ENCODE measurements around the gene STRAP.

The STRAP gene

DNA sequence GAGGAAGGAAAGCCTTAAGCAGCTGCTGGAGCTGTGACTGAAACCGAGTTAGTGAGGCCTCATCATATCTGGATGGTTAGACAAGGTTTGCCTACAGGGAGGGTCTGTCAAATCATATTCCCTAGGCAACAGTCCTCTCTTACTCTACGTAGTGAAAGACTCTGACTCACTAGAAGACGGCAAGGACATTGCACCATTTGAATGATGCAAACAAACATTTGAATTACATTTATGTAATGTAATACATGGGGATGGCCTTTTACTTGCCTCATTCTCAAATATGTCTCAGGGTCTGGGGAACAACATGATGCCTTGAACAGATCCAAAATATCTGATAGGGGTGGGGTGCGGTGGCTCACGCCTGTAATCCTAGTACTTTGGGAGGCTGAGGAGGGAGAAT, 29.8 kb upstream of the STRAP start:
- Histone ChIP-seq H3K27me3 (ENCODE audit: insufficient read depth, poor library complexity, severe bottlenecking) (no peaks in the 10 kb centered on the region), H3K27ac (replicated peaks) (no peak overlapping the region), H3K4me3 (replicated peaks; ENCODE audit: insufficient read depth, low read length) (no peak overlapping the region)
- no peak for DNase-seq (ENCODE audit: low read depth in 1 of 2, low spot score in 1 of 2)
- TF ChIP-seq POLR2AphosphoS5 (IDR thresholded peaks at IDR 0.05; ENCODE audit: low read depth) = no peak
- TF ChIP-seq, protein P1, sequence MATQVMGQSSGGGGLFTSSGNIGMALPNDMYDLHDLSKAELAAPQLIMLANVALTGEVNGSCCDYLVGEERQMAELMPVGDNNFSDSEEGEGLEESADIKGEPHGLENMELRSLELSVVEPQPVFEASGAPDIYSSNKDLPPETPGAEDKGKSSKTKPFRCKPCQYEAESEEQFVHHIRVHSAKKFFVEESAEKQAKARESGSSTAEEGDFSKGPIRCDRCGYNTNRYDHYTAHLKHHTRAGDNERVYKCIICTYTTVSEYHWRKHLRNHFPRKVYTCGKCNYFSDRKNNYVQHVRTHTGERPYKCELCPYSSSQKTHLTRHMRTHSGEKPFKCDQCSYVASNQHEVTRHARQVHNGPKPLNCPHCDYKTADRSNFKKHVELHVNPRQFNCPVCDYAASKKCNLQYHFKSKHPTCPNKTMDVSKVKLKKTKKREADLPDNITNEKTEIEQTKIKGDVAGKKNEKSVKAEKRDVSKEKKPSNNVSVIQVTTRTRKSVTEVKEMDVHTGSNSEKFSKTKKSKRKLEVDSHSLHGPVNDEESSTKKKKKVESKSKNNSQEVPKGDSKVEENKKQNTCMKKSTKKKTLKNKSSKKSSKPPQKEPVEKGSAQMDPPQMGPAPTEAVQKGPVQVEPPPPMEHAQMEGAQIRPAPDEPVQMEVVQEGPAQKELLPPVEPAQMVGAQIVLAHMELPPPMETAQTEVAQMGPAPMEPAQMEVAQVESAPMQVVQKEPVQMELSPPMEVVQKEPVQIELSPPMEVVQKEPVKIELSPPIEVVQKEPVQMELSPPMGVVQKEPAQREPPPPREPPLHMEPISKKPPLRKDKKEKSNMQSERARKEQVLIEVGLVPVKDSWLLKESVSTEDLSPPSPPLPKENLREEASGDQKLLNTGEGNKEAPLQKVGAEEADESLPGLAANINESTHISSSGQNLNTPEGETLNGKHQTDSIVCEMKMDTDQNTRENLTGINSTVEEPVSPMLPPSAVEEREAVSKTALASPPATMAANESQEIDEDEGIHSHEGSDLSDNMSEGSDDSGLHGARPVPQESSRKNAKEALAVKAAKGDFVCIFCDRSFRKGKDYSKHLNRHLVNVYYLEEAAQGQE (IDR thresholded peaks at IDR 0.05; ENCODE audit: insufficient replicate concordance, low read depth) = no peak
- no peak for TF ChIP-seq SPI1 (IDR thresholded peaks at IDR 0.05; ENCODE audit: borderline replicate concordance, low read depth)
- TF ChIP-seq GABPA (IDR thresholded peaks at IDR 0.05; ENCODE audit: low read depth) = no peak
- TF ChIP-seq, protein P2, sequence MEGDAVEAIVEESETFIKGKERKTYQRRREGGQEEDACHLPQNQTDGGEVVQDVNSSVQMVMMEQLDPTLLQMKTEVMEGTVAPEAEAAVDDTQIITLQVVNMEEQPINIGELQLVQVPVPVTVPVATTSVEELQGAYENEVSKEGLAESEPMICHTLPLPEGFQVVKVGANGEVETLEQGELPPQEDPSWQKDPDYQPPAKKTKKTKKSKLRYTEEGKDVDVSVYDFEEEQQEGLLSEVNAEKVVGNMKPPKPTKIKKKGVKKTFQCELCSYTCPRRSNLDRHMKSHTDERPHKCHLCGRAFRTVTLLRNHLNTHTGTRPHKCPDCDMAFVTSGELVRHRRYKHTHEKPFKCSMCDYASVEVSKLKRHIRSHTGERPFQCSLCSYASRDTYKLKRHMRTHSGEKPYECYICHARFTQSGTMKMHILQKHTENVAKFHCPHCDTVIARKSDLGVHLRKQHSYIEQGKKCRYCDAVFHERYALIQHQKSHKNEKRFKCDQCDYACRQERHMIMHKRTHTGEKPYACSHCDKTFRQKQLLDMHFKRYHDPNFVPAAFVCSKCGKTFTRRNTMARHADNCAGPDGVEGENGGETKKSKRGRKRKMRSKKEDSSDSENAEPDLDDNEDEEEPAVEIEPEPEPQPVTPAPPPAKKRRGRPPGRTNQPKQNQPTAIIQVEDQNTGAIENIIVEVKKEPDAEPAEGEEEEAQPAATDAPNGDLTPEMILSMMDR (IDR thresholded peaks at IDR 0.05; ENCODE audit: insufficient read depth, low read length) = no peak

- DNase-seq (ENCODE audit: low read depth in 1 of 2, low spot score in 1 of 2) = no peak
- H3K4me3 ChIP-seq (replicated peaks; ENCODE audit: insufficient read depth, low read length) = no peak overlapping the region
- TF ChIP-seq, protein P1 (IDR thresholded peaks at IDR 0.05; ENCODE audit: insufficient replicate concordance, low read depth) = no peak
- TF ChIP-seq GABPA (IDR thresholded peaks at IDR 0.05; ENCODE audit: low read depth) (no peak), POLR2AphosphoS5 (IDR thresholded peaks at IDR 0.05; ENCODE audit: low read depth) (no peak), SPI1 (IDR thresholded peaks at IDR 0.05; ENCODE audit: borderline replicate concordance, low read depth) (no peak)
- TF ChIP-seq, protein P2 (IDR thresholded peaks at IDR 0.05; ENCODE audit: insufficient read depth, low read length) = no peak
- H3K27ac ChIP-seq (replicated peaks) = no peak overlapping the region
- H3K27me3 ChIP-seq (ENCODE audit: insufficient read depth, poor library complexity, severe bottlenecking) = no peaks in the 10 kb centered on the region
Measured at GRCh38 chr12:15853877-15854276, 28.3 kb upstream of the STRAP start.

GRCh38 chr12:15854916-15855315, 27.3 kb upstream of the STRAP start:
- Histone ChIP-seq H3K4me3 (replicated peaks; ENCODE audit: insufficient read depth, low read length) (no peak overlapping the region), H3K27me3 (ENCODE audit: insufficient read depth, poor library complexity, severe bottlenecking) (no peaks in the 10 kb centered on the region), H3K27ac (replicated peaks) (no peak overlapping the region)
- TF ChIP-seq, protein P1 (IDR thresholded peaks at IDR 0.05; ENCODE audit: insufficient replicate concordance, low read depth) = no peak
- TF ChIP-seq SPI1 (IDR thresholded peaks at IDR 0.05; ENCODE audit: borderline replicate concordance, low read depth) (no peak), GABPA (IDR thresholded peaks at IDR 0.05; ENCODE audit: low read depth) (no peak), POLR2AphosphoS5 (IDR thresholded peaks at IDR 0.05; ENCODE audit: low read depth) (no peak)
- no peak for DNase-seq (ENCODE audit: low read depth in 1 of 2, low spot score in 1 of 2)
